Activated B cell treated with CpG ODN at 0.5 μM for 24 hours (primary cell): Measurements from ENCODE around the gene ORM1. TPM values are rescaled to one million over a fixed set of nuclear protein-coding genes. Genes with fewer than 3 reads are reported as not detected.

Experiments
- ATAC-seq: fragments of 200-7000 bp; cut with Tn5 transposase; one replicate; pipeline ENCODE4 v1.10.0; 2021; ENCODE audit warnings: low read depth, mild to moderate bottlenecking, moderate library complexity
- CTCF ChIA-PET: fragments of 350-600 bp; sonication (Branson Sonifier 250); formaldehyde crosslinking; loops from one replicate; lab custom pipeline; 2021; ENCODE audit warnings: antibody characterized with exemption; lab: Charles Lee
- POLR2A ChIA-PET: fragments of 350-600 bp; sonication (Branson Sonifier 250); formaldehyde crosslinking; loops from one replicate; lab custom pipeline; 2021; ENCODE audit warnings: antibody characterized with exemption; lab: Charles Lee
- DNase-seq: peaks from one replicate; pipeline ENCODE4 v3.0.0; 2022
- H3K27ac Mint-ChIP-seq: one replicate; pipeline ENCODE4 v1.8.0; 2020; ENCODE audit warnings: mixed read lengths
- H3K27me3 Mint-ChIP-seq: one replicate; pipeline ENCODE4 v1.8.0; 2021; ENCODE audit warnings: mixed read lengths
- H3K36me3 Mint-ChIP-seq: one replicate; pipeline ENCODE4 v1.8.0; 2021; ENCODE audit warnings: low read depth, mixed read lengths
- H3K4me1 Mint-ChIP-seq: one replicate; pipeline ENCODE4 v1.8.0; 2021; ENCODE audit warnings: mixed read lengths
- H3K4me3 Mint-ChIP-seq: one replicate; pipeline ENCODE4 v1.8.0; 2020; ENCODE audit warnings: mild to moderate bottlenecking, mixed read lengths
- H3K9me3 Mint-ChIP-seq: one replicate; pipeline ENCODE4 v1.8.0; 2020; ENCODE audit warnings: mixed read lengths
- CTCF ChIP-seq: fragments of 200-600 bp; IDR thresholded peaks from one replicate; pipeline ENCODE4 v1.8.0; 2022; ENCODE audit warnings: antibody characterized with exemption, mild to moderate bottlenecking
- intact Hi-C: fragments of 100-400 bp; cut with micrococcal nuclease; formaldehyde crosslinking; loops from one replicate; pipeline ENCODE4 v1.15.1; 2024
- total RNA-seq: library from RNA; stranded (reverse); gene quantifications from 2 replicates; pipeline ENCODE4 v1.2.3, GENCODE V29; 2022

Gene ORM1
- total RNA-seq, 1 donor from 2014 or later = not detected

- no peaks in the 10 kb centered on the region for H3K36me3 Mint-ChIP-seq
- intact Hi-C loops = no loop called here
Measured at GRCh38 chr9:114308361-114308950, 14.4 kb upstream of the ORM1 start.

GRCh38 chr9:114309096-114309495 is 13.8 kb upstream of the ORM1 start:
- no peaks in the 10 kb centered on the region for H3K36me3 Mint-ChIP-seq
- DNase-seq (peak; percentile 1), ATAC-seq (no peak)
- POLR2A ChIA-PET = no interaction called here
- H3K9me3 Mint-ChIP-seq = no peaks in the 10 kb centered on the region
- H3K27me3 Mint-ChIP-seq = no peaks in the 10 kb centered on the region
- no peak overlapping the region for H3K4me3 Mint-ChIP-seq
- H3K4me1 Mint-ChIP-seq = peaks cover 6% of the 10 kb centered on the region
- no peak for TF ChIP-seq CTCF
- CTCF ChIA-PET = no interaction called here
- no peak overlapping the region for H3K27ac Mint-ChIP-seq
- intact Hi-C loops = no loop called here

More at GRCh38 chr9:114308361-114308950, 14.4 kb upstream of the ORM1 start:
- Mint-ChIP-seq H3K9me3 (no peaks in the 10 kb centered on the region), H3K4me1 (peaks cover 6% of the 10 kb centered on the region), H3K4me3 (no peak overlapping the region), H3K27me3 (no peaks in the 10 kb centered on the region), H3K27ac (no peak overlapping the region)
- ATAC-seq (no peak), DNase-seq (peak; percentile 14)
- TF ChIP-seq CTCF = no peak
- ChIA-PET POLR2A (no interaction called here), CTCF (no interaction called here)

- DNase-seq (no peak), ATAC-seq (no peak)
- Mint-ChIP-seq H3K27ac (no peak overlapping the region), H3K4me1 (peaks cover 2% of the 10 kb centered on the region), H3K27me3 (no peaks in the 10 kb centered on the region), H3K4me3 (no peak overlapping the region), H3K36me3 (no peaks in the 10 kb centered on the region), H3K9me3 (no peaks in the 10 kb centered on the region)
- TF ChIP-seq CTCF = no peak
- ChIA-PET CTCF (no interaction called here), POLR2A (no interaction called here)
- intact Hi-C loops = no loop called here
Measured at GRCh38 chr9:114310471-114311450, 12.1 kb upstream of the ORM1 start.

- Mint-ChIP-seq H3K27me3 (peaks cover 3% of the 10 kb centered on the region), H3K4me1 (no peaks in the 10 kb centered on the region), H3K36me3 (no peaks in the 10 kb centered on the region), H3K4me3 (no peak overlapping the region), H3K27ac (no peak overlapping the region), H3K9me3 (no peaks in the 10 kb centered on the region)
- ChIA-PET CTCF (no interaction called here), POLR2A (no interaction called here)
- no peak for ATAC-seq
- TF ChIP-seq CTCF = no peak
- intact Hi-C loops = no loop called here
- DNase-seq = no peak
Measured at GRCh38 chr9:114311571-114312512, 11.1 kb upstream of the ORM1 start.
